ENCODE data around the gene PPARG.

- TF ChIP-seq POLR2A (IDR thresholded peaks at IDR 0.05): no peak
- TF ChIP-seq, protein P1, sequence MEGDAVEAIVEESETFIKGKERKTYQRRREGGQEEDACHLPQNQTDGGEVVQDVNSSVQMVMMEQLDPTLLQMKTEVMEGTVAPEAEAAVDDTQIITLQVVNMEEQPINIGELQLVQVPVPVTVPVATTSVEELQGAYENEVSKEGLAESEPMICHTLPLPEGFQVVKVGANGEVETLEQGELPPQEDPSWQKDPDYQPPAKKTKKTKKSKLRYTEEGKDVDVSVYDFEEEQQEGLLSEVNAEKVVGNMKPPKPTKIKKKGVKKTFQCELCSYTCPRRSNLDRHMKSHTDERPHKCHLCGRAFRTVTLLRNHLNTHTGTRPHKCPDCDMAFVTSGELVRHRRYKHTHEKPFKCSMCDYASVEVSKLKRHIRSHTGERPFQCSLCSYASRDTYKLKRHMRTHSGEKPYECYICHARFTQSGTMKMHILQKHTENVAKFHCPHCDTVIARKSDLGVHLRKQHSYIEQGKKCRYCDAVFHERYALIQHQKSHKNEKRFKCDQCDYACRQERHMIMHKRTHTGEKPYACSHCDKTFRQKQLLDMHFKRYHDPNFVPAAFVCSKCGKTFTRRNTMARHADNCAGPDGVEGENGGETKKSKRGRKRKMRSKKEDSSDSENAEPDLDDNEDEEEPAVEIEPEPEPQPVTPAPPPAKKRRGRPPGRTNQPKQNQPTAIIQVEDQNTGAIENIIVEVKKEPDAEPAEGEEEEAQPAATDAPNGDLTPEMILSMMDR (IDR thresholded peaks at IDR 0.05): no peak
Observed at GRCh38 chr3:12255393-12255792, 33.5 kb upstream of the PPARG start.

Measured in vagina (tissue), 2 donors.